ENCODE data around the gene CERS5.
A peak's percentile ranks its signal among the peaks of the same experiment; 100 is the strongest.

The CERS5 gene

DNA sequence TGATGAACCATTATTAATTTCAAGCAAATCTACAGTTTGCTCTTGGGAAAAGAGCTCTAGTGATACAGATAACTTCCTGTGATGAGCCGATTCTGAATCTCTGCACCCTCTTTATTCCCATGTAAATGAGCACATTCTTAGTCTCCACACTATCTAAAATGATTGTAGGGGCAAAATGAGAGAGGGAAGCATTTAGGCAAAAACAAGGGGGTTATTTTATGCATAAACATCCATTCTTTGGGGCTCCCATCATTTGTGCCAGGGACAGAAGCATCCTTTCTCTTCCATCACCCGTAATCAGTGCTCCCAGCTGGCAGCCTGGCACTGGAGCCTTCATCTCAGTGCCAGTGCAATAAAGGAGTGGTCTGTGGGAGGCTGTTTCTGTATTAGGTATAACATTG, 65.0 kb downstream of the CERS5 start:
- no peak for DNase-seq (ENCODE audit: low read depth)
- no peak overlapping the region for H3K4me3 ChIP-seq (ENCODE audit: control insufficient read depth, low read depth, low read length)
- TF ChIP-seq, protein P1, sequence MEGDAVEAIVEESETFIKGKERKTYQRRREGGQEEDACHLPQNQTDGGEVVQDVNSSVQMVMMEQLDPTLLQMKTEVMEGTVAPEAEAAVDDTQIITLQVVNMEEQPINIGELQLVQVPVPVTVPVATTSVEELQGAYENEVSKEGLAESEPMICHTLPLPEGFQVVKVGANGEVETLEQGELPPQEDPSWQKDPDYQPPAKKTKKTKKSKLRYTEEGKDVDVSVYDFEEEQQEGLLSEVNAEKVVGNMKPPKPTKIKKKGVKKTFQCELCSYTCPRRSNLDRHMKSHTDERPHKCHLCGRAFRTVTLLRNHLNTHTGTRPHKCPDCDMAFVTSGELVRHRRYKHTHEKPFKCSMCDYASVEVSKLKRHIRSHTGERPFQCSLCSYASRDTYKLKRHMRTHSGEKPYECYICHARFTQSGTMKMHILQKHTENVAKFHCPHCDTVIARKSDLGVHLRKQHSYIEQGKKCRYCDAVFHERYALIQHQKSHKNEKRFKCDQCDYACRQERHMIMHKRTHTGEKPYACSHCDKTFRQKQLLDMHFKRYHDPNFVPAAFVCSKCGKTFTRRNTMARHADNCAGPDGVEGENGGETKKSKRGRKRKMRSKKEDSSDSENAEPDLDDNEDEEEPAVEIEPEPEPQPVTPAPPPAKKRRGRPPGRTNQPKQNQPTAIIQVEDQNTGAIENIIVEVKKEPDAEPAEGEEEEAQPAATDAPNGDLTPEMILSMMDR (conservative IDR thresholded peaks at IDR 0.05; ENCODE audit: control insufficient read depth, insufficient read depth, low read depth, low read length): no peak

DNA sequence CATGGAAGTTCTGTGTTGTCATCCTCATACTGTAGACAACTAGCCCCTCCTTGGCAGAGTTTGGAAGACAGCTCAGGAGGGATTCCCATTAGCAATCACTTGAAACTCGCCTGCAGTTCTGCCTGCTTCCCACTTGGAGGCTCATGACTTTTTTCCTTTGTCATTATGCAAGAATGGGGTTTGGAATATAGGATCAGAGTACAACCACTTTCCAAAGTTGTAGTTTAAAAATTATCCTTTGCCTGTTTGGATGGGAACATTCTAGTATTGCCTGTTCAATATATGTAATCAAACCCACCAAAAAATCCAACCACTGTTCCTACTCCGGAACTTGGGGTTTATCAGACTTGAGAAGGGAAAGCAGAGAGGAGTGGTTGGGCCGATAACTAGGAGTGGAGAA, 65.5 kb downstream of the CERS5 start:
- TF ChIP-seq, protein P1 (conservative IDR thresholded peaks at IDR 0.05; ENCODE audit: control insufficient read depth, insufficient read depth, low read depth, low read length): peak; percentile 57
- peak; percentile 59 for DNase-seq (ENCODE audit: low read depth)
- H3K4me3 ChIP-seq (ENCODE audit: control insufficient read depth, low read depth, low read length): no peak overlapping the region

DNA sequence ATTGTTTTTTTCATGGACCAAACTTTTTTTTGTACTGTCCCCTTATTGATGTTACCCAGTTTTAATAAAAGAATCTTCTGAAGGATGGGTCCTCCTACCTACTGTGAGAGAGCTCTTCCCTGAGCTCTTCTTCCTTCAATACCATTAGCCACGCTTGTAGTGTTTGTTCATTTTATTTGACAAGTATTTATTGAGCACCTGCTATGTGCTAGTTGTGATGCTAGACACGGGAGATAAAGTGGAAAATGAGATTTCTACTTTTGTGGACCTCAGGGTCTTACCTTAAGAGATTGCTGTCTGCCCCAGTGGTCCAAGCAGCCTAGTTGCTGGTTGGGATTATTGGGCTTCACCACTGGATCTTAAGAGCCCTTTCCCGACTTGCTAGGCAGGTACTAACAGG, 66.6 kb downstream of the CERS5 start:
- TF ChIP-seq, protein P1 (conservative IDR thresholded peaks at IDR 0.05; ENCODE audit: control insufficient read depth, insufficient read depth, low read depth, low read length): no peak
- no peak overlapping the region for H3K4me3 ChIP-seq (ENCODE audit: control insufficient read depth, low read depth, low read length)
- DNase-seq (ENCODE audit: low read depth): no peak

DNA sequence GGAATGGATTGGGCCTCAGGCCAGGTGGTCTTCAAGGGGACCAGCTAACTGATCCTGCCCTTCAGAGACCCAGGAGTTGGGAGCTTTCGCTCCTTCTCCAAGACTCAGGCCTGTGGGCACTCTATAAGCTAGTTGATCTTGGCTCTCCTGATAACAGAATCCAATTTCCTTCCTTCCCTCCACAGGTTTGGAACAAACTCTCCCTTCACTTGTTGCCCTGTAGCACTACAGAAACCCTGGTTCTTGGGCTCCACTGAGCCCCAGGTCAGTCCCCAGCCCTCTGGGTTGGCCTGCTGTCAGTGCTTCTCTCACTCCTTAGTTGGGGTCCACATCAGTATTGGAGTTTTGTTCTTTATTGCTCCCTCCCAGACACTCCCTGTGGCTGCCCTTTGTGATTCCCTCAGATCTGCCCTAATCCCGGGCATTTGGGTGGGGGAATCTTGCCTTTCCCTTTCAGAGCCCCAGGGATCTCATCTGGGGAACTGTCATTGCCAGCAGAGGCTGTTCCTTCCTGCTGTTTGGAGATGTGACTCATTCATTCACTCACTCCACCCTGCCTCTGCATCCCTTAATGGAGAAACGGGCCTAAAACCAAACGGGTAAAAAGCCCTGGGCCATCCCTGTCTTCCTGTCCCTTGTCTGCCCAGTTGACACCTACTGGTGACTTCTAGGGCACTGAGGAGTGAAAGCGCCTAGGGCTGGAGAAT, 67.7 kb downstream of the CERS5 start:
- peak; percentile 60 for DNase-seq (ENCODE audit: low read depth)

DNA sequence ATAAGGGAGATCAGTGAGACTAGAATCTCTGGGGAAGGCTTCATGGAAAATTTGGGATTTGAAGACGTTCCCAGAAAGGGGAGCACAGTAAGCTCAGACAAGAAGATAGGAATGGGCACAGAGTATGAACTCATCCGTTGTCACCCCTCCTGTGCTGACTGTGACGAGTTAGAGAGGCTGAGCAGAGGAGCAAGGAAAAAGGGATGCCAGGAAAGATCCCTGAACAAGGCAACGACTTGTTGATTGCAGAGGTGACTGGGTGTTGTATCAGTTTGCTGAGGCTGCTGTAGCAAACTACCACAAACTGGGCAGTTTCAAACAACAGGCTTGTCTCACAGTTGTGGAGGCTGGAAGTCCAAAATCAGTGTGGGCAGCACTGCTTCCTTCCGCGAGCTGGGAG, 69.2 kb downstream of the CERS5 start:
- DNase-seq (ENCODE audit: low read depth): no peak
- no peak overlapping the region for H3K4me3 ChIP-seq (ENCODE audit: control insufficient read depth, low read depth, low read length)
- TF ChIP-seq, protein P1 (conservative IDR thresholded peaks at IDR 0.05; ENCODE audit: control insufficient read depth, insufficient read depth, low read depth, low read length): no peak

More for the DNA sequence above, 67.7 kb downstream of the CERS5 start:
- TF ChIP-seq, protein P1 (conservative IDR thresholded peaks at IDR 0.05; ENCODE audit: control insufficient read depth, insufficient read depth, low read depth, low read length): no peak
- no peak overlapping the region for H3K4me3 ChIP-seq (ENCODE audit: control insufficient read depth, low read depth, low read length)

DNA sequence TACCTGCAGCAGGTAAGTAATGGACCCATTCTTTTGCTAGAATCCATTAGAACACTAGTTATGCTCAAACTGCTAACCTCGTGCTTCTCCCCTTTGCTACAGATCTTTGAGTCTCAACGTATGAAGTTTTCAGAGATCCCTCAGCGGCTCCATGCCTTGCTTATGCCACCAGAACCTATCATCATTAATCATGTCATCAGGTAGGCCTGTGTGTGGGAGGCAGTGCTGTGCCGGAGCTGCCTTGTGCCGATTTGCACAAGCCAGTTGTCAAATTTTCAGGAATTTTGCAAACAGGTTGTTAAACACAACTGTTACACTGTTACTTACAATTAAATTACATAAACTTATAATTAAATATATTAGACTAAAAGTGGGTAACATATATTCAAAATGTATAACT, 76.8 kb downstream of the CERS5 start:
- TF ChIP-seq, protein P1 (conservative IDR thresholded peaks at IDR 0.05; ENCODE audit: control insufficient read depth, insufficient read depth, low read depth, low read length): no peak

More for the DNA sequence above, 76.8 kb downstream of the CERS5 start:
- DNase-seq (ENCODE audit: low read depth): no peak
- H3K4me3 ChIP-seq (ENCODE audit: control insufficient read depth, low read depth, low read length): no peak overlapping the region

Measured in fibroblast of mammary gland (primary cell).